T-helper 2 cell treated with Interferon-gamma antibody and Interleukin-4, amounts not matched to agents 100 ng/mL and 5 ng/mL, for 36 hours (primary cell): Measurements from ENCODE around the gene BIRC5. TPM values are rescaled to one million over a fixed set of nuclear protein-coding genes. Genes with fewer than 3 reads are reported as not detected.

Experiments used
- intact Hi-C: fragments of 100-400 bp; cut with micrococcal nuclease; formaldehyde crosslinking; loops from one replicate; pipeline ENCODE4 v1.15.1; 2023
- total RNA-seq: library from RNA; stranded (reverse); gene quantifications from 2 replicates; pipeline ENCODE4 v1.2.3, GENCODE V29; 2022

BIRC5 gene
- total RNA-seq, 1 donor from 2014 or later, result 72.3 TPM

GRCh38 chr17:78238823-78239488, 24.9 kb downstream of the BIRC5 start:
- intact Hi-C loops, result no loop called here

- intact Hi-C loops, result no loop called here
These were observed 25.5 kb downstream of the BIRC5 start for GRCh38 chr17:78239489-78239931.

- intact Hi-C loops, result no loop called here
These were observed 26.1 kb downstream of the BIRC5 start for GRCh38 chr17:78240012-78240655.

GRCh38 chr17:78240839-78241238, 26.8 kb downstream of the BIRC5 start:
- intact Hi-C loops, result no loop called here

GRCh38 chr17:78241277-78242023, 27.4 kb downstream of the BIRC5 start:
- intact Hi-C loops, result no loop called here

GRCh38 chr17:78242024-78242742, 28.1 kb downstream of the BIRC5 start:
- intact Hi-C loops, result no loop called here

- intact Hi-C loops, result no loop called here
These were observed 33.3 kb downstream of the BIRC5 start for GRCh38 chr17:78247304-78247703.

- intact Hi-C loops, result no loop called here
These were observed 34.2 kb downstream of the BIRC5 start for GRCh38 chr17:78248051-78248914.

- intact Hi-C loops, result no loop called here
These were observed 35.2 kb downstream of the BIRC5 start for GRCh38 chr17:78249074-78249817.

- intact Hi-C loops, result loop anchor here (5.0 kb wide), 3 partner anchors 107 to 172 kb away; partner anchors contain the start of gene TMC8
These were observed 36.1 kb downstream of the BIRC5 start for GRCh38 chr17:78249818-78250806.

- intact Hi-C loops, result loop anchor here (5.0 kb wide), 3 partner anchors 106 to 171 kb away; partner anchors contain the start of gene TMC8
These were observed 37.1 kb downstream of the BIRC5 start for GRCh38 chr17:78250891-78251772.

GRCh38 chr17:78251773-78252103, 37.7 kb downstream of the BIRC5 start:
- intact Hi-C loops, result loop anchor here (5.0 kb wide), 3 partner anchors 106 to 171 kb away; partner anchors contain the start of gene TMC8

GRCh38 chr17:78252111-78252634, 38.1 kb downstream of the BIRC5 start:
- intact Hi-C loops, result loop anchor here (5.0 kb wide), 3 partner anchors 105 to 170 kb away; partner anchors contain the start of gene TMC8

- intact Hi-C loops, result loop anchor here (5.0 kb wide), 3 partner anchors 104 to 169 kb away; partner anchors contain the start of gene TMC8
These were observed 38.9 kb downstream of the BIRC5 start for GRCh38 chr17:78252701-78253635.

GRCh38 chr17:78253636-78253945, 39.5 kb downstream of the BIRC5 start:
- intact Hi-C loops, result loop anchor here (5.0 kb wide), 3 partner anchors 104 to 169 kb away; partner anchors contain the start of gene TMC8
